Fibroblast of skin of right biceps (primary cell): ENCODE results near the gene ATP9A.
"Not testable (repeated sequence)": the region's sequence is repeated elsewhere in the genome, so short reads cannot be mapped to it uniquely, and the experiment has no call there.

ENCODE experiments used
- DNase-seq: peaks from one replicate; pipeline ENCODE4 v3.0.0-alpha.2; 2013

The ATP9A gene

DNA sequence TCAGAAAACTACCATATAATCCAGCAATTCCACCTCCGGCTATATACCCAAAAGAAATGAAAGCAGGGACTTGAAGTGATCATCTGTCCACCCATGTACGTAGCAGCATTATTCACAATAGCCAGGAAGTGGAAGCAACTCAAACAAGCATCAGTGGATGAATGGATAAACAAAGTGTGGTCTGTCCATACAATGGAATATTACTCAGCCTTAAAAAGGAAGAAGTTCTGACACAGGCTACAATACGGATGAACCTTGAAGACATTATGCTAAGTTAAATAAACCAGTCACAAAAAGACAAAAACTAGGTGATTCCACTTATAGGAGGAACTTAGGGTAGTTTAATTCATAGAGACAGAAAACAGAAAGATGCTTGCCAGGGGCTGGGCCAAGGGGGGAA lies 76.5 kb downstream of the ATP9A start:
- DNase-seq, result no peak

- no peak for DNase-seq
These were observed 79.5 kb downstream of the ATP9A start for GRCh38 chr20:51688600-51689244.

DNA sequence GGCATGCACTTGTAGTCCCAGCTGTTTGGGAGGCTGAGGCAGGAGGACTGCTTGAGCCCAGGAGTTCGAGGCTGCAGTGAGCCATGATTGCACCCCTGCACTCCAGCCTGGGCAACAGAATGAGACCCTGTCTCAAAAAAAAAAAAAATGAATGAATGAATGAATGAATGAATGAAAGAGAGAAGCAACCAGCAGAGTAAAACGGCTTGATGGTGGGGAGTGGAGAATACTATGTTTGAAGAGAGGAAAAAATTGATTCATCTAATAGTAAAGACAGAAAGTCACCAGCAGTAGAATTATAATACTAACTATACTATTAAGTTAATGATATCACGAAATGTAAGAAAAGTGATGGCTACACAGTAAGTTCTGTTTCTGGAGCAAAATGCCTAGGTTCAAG lies 80.6 kb downstream of the ATP9A start:
- DNase-seq, result no peak

- peak; percentile 82 for DNase-seq
These were observed 81.1 kb downstream of the ATP9A start for GRCh38 chr20:51687108-51687507.

DNA sequence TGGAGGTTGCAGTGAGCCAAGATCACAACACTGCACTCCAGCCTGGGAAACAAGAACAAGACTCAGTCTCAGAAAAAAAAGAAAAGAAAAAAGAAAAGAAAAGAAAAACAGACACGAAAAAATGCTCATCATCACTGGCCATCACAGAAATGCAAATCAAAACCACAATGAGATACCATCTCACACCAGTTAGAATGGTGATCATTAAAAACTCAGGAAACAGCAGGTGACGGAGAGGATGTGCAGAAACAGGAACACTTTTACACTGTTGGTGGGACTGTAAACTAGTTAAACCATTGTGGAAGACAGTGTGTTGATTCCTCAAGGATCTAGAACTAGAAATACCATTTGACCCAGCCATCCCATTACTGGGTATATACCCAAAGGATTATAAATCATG lies 82.7 kb downstream of the ATP9A start:
- DNase-seq, result not testable (repeated sequence)

DNA sequence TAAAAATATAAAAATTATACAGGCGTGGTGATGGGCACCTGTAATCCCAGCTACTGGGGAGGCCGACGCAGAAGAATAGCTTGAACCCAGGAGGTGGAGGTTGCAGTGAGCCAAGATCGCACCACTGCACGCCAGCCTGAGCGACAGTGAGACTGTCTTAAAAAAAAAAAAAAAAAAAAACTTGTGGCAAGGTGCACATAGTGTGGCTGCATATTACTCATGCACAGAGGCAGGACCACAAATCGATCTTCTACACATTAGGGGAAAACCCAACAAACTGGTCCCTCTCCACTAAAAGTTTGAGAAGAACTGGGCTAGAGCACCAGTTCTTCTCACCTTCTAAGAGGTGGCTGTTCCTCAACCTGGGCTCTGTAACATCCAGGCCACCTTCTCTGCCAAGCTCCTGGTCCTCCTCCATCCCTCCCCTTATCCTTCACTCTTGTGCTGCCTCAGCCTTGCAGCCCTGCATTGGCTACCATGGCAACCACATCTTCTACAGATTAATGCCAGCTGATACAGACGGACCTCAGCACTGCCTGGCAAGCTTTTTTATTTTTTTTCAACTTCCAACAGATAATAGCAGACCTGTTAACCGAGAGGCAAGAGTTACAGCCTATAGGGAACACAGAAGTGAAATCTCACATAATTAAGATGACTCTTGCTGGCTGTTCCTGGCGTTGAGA lies 88.0 kb downstream of the ATP9A start:
- no peak for DNase-seq

- no peak for DNase-seq
These were observed 88.8 kb downstream of the ATP9A start for GRCh38 chr20:51679254-51679921.

GRCh38 chr20:51678026-51678697 lies 90.0 kb downstream of the ATP9A start:
- no peak for DNase-seq

DNA sequence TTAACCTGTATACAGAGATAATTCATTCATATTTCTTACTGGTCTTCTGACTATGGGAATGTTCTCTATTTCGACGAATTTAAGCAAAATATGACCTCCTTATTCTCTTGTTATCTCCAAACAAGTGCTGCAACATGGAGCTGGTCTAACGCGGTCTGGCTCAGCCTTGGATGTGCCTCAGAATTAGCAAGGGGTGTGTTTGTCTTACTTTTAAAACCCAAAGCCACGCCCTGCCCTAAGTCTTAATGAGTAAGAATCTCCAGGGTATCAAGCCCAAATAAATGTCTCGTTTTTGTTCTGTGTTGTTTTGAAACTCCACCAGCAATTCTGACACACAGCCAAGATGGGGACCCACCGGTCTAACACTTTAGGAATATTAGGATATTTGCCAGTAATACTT lies 99.2 kb downstream of the ATP9A start:
- no peak for DNase-seq

DNA sequence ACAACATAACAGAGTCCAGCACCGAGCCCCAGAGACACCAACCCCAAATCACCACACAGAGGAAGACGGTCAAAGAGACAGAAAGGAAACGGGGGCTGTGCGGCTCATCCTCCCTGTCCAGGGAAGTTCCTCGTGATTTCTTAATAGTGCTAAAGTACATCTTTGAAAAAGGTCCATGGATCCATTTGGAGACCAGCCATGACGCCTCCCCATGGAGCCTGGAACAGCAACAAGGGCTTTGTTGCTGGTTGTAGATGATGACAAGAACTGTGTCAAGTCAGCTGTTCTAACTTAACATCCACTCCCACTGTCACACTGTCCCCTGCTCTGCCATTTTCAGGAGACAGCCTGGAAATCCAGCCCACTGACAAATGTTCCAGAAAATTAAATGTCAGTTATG lies 99.7 kb downstream of the ATP9A start:
- DNase-seq, result no peak

DNA sequence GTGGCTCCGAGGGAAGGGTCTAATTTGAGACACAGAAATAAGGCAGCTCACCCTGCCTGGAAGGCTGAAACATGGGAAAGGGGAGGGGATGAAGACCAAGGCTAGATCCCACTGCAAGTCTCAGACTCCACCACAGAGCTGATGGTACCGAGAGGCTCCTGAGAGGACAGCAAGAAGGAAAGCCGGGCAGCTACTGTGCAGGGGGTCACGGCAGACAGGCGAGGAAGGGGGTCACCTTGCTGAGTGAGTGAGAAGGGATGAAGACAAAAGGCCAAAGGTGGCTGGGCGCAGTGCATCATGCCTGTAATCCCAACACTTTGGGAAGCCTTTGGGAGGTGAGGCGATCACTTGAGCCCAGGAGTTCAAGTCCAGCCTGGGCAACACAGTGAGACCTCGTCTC lies 100.7 kb downstream of the ATP9A start:
- no peak for DNase-seq

DNA sequence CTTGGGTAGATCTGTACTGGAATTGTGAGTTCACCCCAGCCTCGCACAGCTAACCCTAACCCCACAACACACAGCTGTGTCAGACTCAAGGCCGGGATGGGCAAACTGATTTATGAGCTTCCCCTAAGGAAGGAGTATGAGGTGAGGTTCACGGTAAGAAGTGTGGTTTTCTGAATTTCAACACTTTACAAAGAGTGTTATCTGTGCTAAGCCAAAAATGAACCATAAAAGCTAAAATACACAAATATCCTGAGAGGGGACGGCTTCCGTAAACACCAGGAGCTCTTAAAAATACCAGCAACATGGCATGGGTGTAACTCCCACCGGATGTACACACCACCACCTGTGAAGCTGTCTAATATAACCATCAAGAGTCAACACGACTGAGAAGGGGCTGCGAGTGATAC lies 101.2 kb downstream of the ATP9A start:
- no peak for DNase-seq

GRCh38 chr20:51666126-51666525 lies 102.1 kb downstream of the ATP9A start:
- no peak for DNase-seq

GRCh38 chr20:51665543-51666118 lies 102.6 kb downstream of the ATP9A start:
- no peak for DNase-seq

- DNase-seq, result peak; percentile 87
These were observed 106.5 kb downstream of the ATP9A start for GRCh38 chr20:51661609-51662178.

GRCh38 chr20:51660672-51661608 lies 107.2 kb downstream of the ATP9A start:
- peak; percentile 97 for DNase-seq

- no peak for DNase-seq
These were observed 108.6 kb downstream of the ATP9A start for GRCh38 chr20:51659491-51660050.

GRCh38 chr20:51656726-51657260 lies 111.4 kb downstream of the ATP9A start:
- no peak for DNase-seq

DNA sequence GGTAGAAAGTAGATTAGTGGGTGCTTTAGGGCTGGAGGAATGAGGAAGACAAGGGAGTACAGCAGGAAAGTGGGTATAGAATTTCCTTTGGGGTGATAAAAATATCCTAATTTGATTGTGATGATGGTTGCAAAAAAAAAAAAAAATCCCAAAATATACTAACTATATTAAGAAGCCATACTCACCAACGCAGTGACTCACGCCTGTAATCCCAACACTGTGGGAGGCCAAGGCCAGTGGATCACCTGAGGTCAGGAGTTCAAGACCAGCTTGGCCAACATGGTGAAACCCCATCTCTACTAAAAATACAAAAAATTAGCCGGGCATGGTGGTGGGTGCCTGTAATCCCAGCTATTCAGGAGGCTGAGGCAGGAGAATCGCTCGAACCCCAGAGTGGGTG lies 112.1 kb downstream of the ATP9A start:
- not testable (repeated sequence) for DNase-seq

- DNase-seq, result no peak
These were observed 113.7 kb downstream of the ATP9A start for GRCh38 chr20:51654495-51654894.

DNA sequence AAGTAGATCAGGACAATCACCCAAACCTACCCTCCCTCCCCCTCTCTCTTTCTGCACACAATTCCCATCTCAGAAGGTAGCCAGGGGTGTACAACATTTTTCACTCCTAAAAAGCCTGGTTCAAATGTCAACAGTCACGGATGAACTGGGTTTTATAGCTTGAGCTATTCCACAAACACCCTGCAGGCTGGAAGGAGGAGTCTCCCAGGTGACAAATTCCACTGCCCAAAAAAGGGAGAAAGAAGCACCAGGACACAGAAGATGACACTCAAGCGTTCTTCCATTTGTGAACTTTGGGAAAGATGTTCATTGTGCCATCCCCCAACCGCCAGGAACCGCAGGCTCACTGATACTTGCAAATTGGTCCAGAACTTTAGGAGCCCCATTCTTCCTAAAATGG lies 114.1 kb downstream of the ATP9A start:
- no peak for DNase-seq
